GM23338 (cell line): ENCODE results near the gene FERMT3.

Source experiments
- TF ChIP-seq, protein P1 (sequence below): IDR thresholded peaks from one replicate; pipeline ENCODE4 v1.6.1; 2018; ENCODE audit warnings: antibody characterized with exemption; ENCODE audit not compliant: unreplicated experiment
- TF ChIP-seq, protein P2 (sequence below), 2 experiments: fragments of 200-600 bp in 1 of 2; sonication (generic) in 1 of 2; conservative IDR thresholded peaks; 2 replicates each; pipeline versions ENCODE4 v1.5.1 to v1.6.1; 2016 to 2017; ENCODE audit warnings: antibody characterized with exemption in 2 of 2, low read depth in 2 of 2, mild to moderate bottlenecking in 2 of 2, moderate library complexity in 1 of 2

DNA sequence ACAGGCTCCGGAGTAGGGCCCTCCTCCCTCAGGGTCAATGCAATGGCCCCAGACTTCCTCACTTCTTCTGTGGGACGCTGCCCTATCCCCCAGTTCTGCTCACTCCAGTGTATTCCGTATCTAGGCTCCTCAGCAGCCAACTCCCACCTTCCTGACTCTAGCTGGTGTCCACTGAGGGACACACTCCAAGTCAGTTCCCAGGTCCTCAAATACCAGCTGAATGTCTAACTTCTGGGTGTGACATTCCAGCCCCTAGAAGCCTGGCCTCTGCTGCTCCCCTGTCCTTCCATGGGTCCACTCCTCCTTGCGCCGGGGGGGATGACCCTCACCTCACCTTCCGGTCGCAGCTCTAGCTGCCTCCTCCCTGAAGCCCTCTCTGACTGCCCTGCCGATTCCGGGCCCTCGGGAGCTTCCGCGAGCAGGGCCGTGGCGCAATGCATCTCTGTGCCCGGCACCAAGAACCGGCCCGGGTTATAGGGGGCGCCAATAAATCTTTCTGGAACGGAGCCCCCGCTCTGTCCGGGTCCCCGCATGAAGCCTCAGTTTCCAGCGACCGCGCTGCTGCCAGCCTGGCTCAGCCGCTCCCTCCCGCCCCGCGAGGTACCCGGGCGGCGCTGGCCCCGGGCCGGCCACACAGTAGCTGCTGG is 62.5 kb downstream of the FERMT3 start:
- TF ChIP-seq, protein P1, sequence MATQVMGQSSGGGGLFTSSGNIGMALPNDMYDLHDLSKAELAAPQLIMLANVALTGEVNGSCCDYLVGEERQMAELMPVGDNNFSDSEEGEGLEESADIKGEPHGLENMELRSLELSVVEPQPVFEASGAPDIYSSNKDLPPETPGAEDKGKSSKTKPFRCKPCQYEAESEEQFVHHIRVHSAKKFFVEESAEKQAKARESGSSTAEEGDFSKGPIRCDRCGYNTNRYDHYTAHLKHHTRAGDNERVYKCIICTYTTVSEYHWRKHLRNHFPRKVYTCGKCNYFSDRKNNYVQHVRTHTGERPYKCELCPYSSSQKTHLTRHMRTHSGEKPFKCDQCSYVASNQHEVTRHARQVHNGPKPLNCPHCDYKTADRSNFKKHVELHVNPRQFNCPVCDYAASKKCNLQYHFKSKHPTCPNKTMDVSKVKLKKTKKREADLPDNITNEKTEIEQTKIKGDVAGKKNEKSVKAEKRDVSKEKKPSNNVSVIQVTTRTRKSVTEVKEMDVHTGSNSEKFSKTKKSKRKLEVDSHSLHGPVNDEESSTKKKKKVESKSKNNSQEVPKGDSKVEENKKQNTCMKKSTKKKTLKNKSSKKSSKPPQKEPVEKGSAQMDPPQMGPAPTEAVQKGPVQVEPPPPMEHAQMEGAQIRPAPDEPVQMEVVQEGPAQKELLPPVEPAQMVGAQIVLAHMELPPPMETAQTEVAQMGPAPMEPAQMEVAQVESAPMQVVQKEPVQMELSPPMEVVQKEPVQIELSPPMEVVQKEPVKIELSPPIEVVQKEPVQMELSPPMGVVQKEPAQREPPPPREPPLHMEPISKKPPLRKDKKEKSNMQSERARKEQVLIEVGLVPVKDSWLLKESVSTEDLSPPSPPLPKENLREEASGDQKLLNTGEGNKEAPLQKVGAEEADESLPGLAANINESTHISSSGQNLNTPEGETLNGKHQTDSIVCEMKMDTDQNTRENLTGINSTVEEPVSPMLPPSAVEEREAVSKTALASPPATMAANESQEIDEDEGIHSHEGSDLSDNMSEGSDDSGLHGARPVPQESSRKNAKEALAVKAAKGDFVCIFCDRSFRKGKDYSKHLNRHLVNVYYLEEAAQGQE = no peak
- TF ChIP-seq, protein P2, sequence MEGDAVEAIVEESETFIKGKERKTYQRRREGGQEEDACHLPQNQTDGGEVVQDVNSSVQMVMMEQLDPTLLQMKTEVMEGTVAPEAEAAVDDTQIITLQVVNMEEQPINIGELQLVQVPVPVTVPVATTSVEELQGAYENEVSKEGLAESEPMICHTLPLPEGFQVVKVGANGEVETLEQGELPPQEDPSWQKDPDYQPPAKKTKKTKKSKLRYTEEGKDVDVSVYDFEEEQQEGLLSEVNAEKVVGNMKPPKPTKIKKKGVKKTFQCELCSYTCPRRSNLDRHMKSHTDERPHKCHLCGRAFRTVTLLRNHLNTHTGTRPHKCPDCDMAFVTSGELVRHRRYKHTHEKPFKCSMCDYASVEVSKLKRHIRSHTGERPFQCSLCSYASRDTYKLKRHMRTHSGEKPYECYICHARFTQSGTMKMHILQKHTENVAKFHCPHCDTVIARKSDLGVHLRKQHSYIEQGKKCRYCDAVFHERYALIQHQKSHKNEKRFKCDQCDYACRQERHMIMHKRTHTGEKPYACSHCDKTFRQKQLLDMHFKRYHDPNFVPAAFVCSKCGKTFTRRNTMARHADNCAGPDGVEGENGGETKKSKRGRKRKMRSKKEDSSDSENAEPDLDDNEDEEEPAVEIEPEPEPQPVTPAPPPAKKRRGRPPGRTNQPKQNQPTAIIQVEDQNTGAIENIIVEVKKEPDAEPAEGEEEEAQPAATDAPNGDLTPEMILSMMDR (conservative IDR thresholded peaks at IDR 0.05; ENCODE audit: low read depth in 2 of 2) = 0 out of 4 replicates have a peak, but pooled peaks of 1 of the 2 experiments have one; percentile 6
